COLO668 (cell line): ENCODE results near the gene PNPLA2.

Experiments
- DNase-seq: peaks from one replicate; lab custom pipeline; 2025; ENCODE audit not compliant: unreplicated experiment; lab: John Stamatoyannopoulos, UW

PNPLA2 gene

DNA sequence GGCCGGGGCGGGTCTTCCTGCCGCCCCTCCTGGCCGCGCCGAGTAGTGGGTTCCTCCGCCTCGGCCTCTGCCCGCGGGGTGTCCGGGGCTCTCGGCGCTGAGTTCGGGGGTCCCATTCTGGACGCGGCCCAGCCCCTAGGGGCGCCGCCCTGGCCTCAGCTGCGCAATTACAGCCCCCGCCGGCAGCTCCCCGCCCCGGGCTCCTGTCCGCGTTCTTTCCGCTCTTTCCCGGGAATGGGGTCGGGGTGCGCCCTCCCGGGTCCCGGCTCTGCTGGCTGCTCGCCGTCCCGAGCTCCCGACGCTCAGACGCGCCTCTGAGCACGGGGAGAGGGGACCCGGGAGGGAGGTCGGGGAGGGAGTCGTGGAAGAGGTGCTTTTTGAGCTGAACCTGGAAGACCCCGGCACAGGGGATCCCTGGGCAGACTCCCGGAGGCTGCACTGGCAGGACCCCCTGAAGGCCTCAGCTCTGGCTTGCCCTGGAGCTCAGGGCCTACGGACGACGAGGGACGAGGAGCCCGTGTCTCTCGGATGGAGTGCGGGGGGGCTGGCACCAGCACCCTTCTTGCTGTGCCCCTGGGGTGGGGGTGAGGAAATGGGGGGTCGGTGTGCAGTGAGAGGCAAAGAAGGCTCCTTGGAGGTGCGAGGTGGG, 24.5 kb downstream of the PNPLA2 start:
- DNase-seq: no peak

DNA sequence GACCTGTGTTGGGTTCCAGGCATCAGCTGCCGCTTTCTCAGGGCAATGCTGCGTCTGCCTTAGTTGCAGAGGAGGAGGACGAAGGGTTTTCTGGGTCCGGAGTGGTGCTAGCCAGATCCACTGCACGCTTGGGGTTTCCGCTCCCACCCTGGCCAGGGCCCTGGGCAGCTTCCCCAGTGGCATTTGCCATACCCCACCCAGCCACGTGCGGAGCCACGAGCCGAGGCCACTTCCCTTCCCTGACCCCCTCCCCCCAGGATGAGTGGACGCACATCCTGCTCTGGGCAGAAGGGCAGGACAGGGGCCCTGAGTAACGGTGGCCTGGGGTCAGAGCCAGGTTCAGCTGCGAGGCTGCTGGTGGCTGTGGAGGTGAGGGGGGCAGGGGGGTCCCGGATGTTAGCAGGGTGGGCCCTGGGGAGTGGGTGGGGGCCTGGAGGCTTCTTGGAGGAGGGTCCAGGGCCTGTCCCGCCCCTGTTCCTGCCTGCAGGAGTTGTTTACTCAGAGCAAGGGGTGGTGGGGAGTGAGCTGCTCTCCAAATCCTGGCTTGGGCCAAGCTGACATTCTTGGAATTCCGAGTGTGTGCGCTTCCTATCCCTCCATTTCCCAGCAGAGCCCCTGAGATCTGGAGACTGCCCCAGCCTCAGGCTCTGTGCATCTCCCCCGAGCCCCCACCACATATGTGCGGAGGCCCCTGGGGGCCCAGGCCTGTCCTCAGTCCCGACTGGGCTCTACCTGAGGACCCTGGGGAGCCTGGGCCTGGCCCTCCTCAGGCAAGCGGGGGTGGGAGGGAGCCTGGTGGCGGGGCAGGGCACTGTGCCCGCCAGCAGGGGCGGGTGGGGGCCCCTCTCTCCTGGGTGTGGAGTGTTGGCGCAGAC, 25.3 kb downstream of the PNPLA2 start:
- DNase-seq: peak; percentile 3

DNA sequence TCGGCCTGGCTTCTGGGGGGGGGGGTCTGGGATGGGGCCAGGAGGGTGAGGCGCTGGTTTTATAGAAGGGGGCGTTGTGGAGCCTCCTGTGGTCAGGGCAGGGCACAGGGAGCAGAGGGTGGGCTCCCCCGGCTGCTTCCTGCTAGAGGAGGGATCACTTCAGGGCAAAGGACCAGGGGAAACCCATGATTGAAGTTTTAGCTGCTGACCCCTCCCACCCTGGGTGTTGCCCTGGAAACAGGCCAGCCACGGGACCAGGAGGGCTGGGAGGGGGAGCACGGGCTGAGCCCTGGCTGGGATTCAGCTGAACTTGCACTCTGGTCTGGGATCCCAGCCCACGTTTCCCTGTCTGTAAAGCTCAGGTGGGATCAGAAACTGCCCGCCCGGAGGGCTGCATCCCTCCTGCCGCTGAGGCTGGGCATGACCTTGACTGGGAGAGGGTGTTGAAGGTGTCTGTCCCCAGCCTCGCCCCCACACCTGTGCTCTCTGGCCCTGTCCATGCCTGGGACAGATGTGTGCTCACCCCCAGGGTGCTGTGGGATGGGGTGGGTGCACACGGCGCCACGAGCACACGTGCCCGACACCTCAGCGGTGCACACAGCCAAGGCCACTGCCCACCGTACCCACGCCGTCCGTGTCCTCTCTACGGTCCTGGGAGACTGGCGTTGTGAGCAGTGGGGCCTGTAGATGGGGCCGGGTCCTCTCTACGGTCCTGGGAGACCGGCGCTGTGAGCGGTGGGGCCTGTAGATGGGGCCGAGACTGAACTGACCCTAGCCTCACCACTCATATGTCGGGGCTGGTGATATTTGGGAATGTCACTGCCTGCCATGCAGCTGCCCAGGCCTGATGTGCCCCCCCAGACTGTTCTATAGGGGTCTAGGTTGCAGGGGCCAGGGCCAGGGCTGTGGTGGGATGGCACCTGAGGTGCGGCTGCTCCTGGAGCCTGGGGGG, 26.3 kb downstream of the PNPLA2 start:
- no peak for DNase-seq

- DNase-seq: no peak
Observed at GRCh38 chr11:845872-846495, 27.3 kb downstream of the PNPLA2 start.

GRCh38 chr11:846496-847098, 27.9 kb downstream of the PNPLA2 start:
- no peak for DNase-seq

GRCh38 chr11:847876-848275, 29.2 kb downstream of the PNPLA2 start:
- no peak for DNase-seq

DNA sequence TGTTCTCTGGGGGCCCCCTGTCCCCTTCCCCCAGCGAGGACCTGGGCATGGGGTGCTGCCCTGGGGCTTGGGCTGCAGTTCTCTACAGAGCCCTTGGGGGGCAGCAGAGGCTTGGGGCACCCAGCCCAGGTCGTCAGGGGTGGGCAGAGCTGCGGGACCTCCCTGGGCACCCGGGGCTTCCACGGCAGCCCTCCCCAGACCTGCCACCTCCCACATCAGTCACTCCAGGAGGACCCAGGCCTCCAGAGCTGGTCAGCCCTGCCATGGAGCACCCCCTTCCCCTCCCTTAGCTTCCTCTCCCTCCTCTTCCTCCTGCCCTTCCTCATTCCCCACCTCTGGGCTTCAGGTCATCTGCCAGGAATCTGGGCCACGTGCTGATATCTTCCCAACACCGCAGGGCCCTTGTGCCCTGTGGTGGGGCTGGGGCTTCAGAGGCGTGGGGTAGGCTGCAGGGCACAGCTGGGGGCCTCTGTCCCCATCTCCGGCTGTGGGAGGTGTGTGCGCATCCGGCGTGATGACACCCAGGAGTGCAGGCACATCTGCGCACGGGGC, 29.7 kb downstream of the PNPLA2 start:
- peak; percentile 17 for DNase-seq

GRCh38 chr11:849104-849824, 30.6 kb downstream of the PNPLA2 start:
- peak; percentile 39 for DNase-seq

DNA sequence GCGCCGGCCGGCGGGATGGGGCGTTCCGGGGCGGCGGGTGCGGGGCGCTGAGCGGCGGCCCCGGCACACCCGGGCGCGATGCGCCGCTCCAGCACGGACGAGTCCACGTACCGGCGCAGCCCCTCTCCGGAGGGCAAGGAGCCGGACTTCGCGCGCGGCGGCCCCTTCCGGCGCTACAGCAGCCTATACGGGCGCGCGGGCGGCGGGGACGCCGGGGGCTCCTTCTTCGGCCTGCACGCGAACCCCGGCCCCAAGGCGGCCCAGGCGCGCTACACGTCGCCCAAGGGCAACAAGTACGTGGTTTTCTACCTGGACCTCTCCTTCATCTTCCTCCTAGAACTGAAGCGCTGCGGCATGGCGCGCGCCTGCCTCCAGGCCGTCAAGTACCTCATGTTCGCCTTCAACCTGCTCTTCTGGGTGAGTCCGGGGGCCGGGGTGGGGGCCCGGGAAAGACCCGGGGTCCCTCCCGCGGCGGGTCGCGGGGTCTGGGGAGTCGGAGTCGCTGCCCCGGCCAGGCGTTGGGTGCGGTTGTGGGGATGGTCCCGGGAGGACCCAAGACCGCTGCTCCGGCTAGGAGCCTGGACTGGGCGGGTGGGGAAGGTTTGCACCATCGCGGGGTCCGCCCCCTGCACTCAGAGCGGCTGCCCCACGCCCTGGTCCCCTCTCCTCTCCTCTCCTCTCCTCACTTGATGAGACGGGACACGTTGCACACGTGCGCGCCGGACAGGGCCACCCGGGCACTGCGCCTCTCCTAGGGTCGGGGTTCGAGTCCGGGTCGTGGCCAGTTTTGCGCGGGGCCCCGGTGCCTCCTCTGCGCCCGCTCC, 31.4 kb downstream of the PNPLA2 start:
- no peak for DNase-seq

- no peak for DNase-seq
Observed at GRCh38 chr11:850775-851763, 32.4 kb downstream of the PNPLA2 start.

DNA sequence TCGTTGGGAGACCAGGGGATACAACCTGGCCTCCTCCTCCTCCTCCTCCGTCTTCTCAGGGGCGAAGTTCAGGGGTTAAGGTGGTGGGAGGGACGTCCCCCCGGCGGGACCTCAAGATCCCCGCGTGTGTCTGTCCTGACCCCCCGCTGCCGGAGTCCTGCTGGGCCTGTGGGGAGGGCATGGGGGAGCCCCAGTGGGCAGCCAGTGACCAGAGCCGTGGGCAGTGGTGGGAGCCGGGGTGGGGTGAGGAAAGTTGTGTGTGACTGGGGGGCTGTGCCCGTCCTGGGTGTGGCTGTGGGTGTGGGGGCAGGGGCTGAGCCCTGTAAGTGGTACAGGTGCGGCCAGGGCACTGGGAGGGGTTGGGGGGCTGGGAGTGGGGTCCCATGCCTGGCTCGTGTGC, 34.0 kb downstream of the PNPLA2 start:
- no peak for DNase-seq

DNA sequence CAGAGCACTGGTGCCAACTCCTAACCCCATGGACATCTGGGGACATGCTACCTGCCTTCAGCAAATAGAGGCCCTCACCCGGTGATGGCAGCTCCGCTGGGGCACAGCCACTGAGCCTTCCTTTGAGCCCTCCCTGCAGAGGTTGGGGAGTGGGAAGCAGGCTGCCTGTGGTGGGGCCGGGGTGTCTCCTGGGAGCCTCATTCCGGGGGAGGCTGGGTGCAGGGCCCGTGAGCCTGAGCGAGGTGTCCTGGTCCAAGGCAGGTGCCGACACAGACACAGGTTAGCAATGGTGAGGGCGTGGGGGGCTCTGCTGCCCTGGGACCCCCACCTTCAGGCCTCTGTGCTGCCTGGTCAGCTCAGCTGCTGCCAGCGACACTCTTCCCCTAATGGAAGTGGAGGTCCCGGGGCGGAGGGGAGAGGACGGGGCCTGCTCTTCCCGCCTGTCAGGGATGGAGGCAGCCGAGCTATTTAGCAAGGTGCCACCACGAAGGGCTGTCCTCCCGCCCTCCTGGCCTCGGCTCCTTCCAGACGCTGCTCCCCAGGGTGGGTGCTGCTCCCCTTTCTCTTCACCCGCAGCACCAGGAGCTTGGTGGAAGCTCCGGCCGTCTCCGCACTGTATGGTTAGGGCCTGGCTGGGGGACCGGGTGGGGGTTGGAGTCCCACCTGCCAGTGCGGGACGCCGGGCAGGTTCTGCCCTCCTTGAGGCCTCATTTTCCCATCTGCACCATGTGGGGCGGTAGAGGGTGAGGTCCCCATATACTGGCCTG, 35.2 kb downstream of the PNPLA2 start:
- no peak for DNase-seq

DNA sequence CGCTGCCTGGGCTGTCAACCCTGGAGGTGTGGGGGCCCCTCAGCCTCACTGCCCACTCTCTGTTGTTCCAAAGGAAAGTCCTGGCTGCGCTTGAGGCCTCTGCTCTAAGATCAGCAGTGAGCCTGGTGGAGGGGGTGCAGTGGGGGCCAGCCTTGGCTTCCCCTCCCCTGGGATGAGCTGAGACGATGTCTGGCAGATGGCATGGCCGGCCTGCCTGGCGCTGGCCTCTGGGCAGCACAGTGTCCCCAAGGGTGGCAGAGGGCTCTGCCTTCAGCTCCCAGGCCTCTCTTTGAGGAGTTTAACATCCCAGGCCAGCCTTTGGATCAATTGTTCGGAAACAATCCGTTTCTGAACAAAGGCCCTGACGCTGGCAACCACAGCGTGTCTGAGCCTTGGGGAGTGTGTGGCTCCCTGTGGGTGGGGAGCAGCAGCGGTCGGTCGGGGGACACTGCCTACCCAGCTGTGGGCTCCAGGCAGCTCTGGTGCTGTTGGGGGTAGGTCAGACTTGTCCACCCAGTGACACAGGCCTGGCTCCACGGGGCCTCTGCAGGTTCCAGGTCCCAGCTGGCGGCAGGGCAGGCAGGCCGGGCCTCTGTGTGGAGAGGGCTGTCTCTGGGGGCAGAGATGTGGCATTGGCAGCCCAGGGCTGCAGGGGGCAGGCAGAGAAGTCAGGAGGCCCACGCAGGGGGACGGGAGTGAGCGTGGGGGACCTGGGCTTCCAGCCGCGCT, 36.1 kb downstream of the PNPLA2 start:
- no peak for DNase-seq

DNA sequence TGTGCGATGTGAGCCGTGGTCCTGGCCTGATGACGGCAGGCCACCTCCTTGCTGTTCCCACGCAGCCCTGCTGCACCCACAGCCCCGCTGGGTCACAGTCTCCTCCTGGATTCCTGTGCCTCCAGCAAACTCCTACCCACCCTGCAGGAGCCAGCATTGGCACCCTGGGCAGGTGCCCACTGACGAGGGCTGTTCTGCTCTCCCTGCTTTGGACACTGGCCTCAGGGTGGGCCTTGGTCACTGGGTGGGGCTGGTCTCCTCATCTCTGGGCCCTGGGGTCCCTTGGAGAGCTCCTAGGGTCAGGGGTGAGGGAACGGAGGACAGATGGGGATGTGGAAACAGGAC, 36.6 kb downstream of the PNPLA2 start:
- no peak for DNase-seq

DNA sequence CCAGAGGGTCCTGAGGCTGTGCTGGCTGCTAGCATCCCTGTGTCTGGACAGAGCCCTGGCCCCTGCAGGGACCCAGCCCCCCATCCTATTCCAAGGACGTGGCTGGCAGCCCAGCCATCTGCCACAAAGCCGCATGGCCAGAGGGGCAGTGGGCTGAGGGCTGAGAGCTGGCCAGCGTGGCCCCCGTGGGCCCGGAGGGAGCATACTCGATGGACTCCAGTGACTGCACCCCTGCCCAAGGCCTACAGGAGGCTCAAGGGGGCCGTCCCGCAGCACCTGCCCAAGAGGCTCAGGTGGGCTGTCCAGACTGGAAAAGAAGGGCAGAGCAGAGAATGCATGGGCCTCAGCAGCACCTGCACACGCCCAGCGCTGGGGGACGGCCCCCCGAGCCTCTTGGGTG, 37.1 kb downstream of the PNPLA2 start:
- DNase-seq: no peak

DNA sequence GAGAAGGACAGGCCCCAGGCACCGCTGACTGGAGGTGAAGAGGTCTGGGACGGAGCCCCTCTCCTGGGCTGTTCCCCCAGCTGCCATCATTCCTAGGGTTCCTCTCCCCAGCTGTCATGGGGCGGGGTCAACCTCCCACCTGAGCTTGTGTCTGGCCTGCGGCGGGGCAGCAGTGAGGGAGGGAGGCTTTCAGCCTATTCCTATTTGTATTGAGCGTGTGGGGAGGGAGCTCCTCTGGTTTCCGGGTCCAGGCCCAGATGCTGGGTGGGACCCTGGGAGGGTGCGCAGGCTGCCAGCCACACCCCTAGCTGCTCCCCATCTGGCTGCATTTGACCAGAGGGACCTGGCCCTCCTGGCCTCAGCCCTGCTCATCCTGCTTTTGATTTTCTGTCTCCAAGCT, 37.7 kb downstream of the PNPLA2 start:
- DNase-seq: no peak
